Psoas muscle (tissue), 8 donors: ENCODE measurements around the gene MRPS22. TPM values are rescaled to one million over a fixed set of nuclear protein-coding genes. Genes with fewer than 3 reads are reported as not detected.

Experiments used
- ATAC-seq, 4 donors: fragments of 200-7000 bp; cut with Tn5 transposase; one replicate each; pipeline ENCODE4 v1.9.1; 2020; ENCODE audit warnings: moderate library complexity in 3 of 4, mild to moderate bottlenecking in 2 of 4
- DNase-seq, 2 donors: peaks; one replicate each; pipeline ENCODE4 v3.0.0-alpha.2; 2020
- H3K27ac ChIP-seq: fragments of 200-600 bp; one replicate; pipeline ENCODE4 v1.8.0; 2022
- H3K27me3 ChIP-seq, 3 donors: fragments of 200-600 bp in 1 of 3; one replicate each; pipeline versions ENCODE4 v1.6.1 to v1.8.0; 2013 to 2022; ENCODE audit warnings: low read length in 2 of 3, mild to moderate bottlenecking in 2 of 3, moderate library complexity in 1 of 3; ENCODE audit not compliant: insufficient read depth in 3 of 3
- H3K36me3 ChIP-seq, 2 donors: fragments of 200-600 bp in 1 of 2; one replicate each; pipeline versions ENCODE4 v1.6.1 to v1.8.0; 2013 to 2022; ENCODE audit warnings: low read depth in 1 of 2, mild to moderate bottlenecking in 1 of 2, moderate library complexity in 1 of 2; ENCODE audit not compliant: insufficient read depth in 1 of 2
- H3K4me1 ChIP-seq: fragments of 200-600 bp; one replicate; pipeline ENCODE4 v1.8.0; 2022
- H3K4me3 ChIP-seq: fragments of 200-600 bp; one replicate; pipeline ENCODE4 v1.8.0; 2022; ENCODE audit warnings: mild to moderate bottlenecking
- H3K9me3 ChIP-seq: fragments of 200-600 bp; one replicate; pipeline ENCODE4 v1.8.0; 2022
- WGBS, 3 donors: extraction: QIAGEN DNeasy Blood & Tissue Kit; methylation state at CpG; one replicate each; pipeline versions ENCODE4 v1.1.6 to v1.1.7; 2013; 5-methylcytosine and 5-hydroxymethylcytosine counted together
- intact Hi-C, 2 donors: fragments of 100-400 bp; cut with DNase I; formaldehyde crosslinking; loops; one replicate each; pipeline versions ENCODE4 v1.11.0 to v1.14.2; 2022
- polyA plus RNA-seq, 3 donors: library from polyadenylated mRNA; stranded (reverse); fragments of 200-250 nt; gene quantifications; one replicate each; pipeline ENCODE4 v1.2.3, GENCODE V29; 2013
- total RNA-seq, 4 donors: library from RNA; stranded (reverse); fragmentation: NEBNext Ultra II Directional in 2 of 4; extraction: Animal tissue kit (Norgen Biotek cat#: 25700) in 2 of 4; gene quantifications; one replicate each; pipeline versions ENCODE4 v1.2.1 to v1.2.4, GENCODE V29; 2021 to 2023
- TF ChIP-seq, protein P1 (sequence below): fragments of 200-600 bp; IDR thresholded peaks from one replicate; pipeline ENCODE4 v1.8.0; 2022; ENCODE audit warnings: antibody characterized with exemption
- donor health status: healthy with polysubstance abuse.
- donor health status: DM: no; HTN: no; CAD: no; lungs with moderate emphysema.
- donor health status: Bipolar disorder and iron deficiency.
- donor health status: healthy.
- donor health status: DM: yes; HTN: yes; CAD: no.
- donor health status: DM: no; HTN: no; CAD: no.
- donor health status: DM: no; HTN: no; CAD: no.
- donor health status: DM: yes; HTN: yes; CAD: no.

The MRPS22 gene
- total and polyA plus RNA-seq, 7 donors, result 67.4 to 143 (median 97.9) TPM

- DNase-seq (no peak), ATAC-seq (peak; percentile 39 to 71 (median 64))
- H3K27ac ChIP-seq, result no peak overlapping the region
- no peaks in the 10 kb centered on the region for H3K4me1 ChIP-seq
- 81 to 86% (median 85%) methylated on average over 3 of the region's 3 CpGs for WGBS, 3 donors
- H3K9me3 ChIP-seq, result no peaks in the 10 kb centered on the region
- H3K27me3 ChIP-seq, result no peaks in the 10 kb centered on the region
- no peak overlapping the region for H3K4me3 ChIP-seq
- peaks cover 27 to 100% of the 10 kb centered on the region in 2 donors for H3K36me3 ChIP-seq
- TF ChIP-seq, protein P1, sequence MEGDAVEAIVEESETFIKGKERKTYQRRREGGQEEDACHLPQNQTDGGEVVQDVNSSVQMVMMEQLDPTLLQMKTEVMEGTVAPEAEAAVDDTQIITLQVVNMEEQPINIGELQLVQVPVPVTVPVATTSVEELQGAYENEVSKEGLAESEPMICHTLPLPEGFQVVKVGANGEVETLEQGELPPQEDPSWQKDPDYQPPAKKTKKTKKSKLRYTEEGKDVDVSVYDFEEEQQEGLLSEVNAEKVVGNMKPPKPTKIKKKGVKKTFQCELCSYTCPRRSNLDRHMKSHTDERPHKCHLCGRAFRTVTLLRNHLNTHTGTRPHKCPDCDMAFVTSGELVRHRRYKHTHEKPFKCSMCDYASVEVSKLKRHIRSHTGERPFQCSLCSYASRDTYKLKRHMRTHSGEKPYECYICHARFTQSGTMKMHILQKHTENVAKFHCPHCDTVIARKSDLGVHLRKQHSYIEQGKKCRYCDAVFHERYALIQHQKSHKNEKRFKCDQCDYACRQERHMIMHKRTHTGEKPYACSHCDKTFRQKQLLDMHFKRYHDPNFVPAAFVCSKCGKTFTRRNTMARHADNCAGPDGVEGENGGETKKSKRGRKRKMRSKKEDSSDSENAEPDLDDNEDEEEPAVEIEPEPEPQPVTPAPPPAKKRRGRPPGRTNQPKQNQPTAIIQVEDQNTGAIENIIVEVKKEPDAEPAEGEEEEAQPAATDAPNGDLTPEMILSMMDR, result peak; percentile 48
- intact Hi-C loops, result no loop called here
Observed at GRCh38 chr3:139353920-139354556, 10.2 kb downstream of the MRPS22 start.

DNA sequence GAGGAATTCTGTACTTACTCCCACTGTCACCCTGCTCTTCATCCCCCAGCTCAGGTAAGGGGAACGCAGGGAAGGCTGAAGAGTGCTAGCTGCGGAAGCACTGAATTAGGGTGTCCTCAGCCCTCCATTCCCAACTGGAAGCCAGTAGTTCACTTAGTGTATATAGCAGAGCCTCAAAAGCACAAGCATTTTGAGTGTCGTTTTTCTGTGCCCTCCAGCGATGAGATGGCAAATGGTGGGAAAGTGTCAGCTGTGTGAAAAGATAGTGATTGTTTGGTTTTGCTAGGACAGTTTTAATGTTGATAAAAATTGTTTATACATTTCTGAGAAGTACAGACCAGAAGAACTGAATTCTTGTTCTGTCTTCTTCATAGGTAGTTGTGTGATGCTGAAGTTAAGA is 10.8 kb downstream of the MRPS22 start:
- TF ChIP-seq, protein P1, result no peak
- ATAC-seq (no peak), DNase-seq (no peak)
- WGBS, 3 donors, result 89 to 97% (median 93%) methylated on average over 4 of the region's 4 CpGs
- Histone ChIP-seq H3K9me3 (no peaks in the 10 kb centered on the region), H3K4me3 (no peak overlapping the region), H3K36me3 (peaks cover 27 to 100% of the 10 kb centered on the region in 2 donors), H3K27me3 (no peaks in the 10 kb centered on the region), H3K4me1 (no peaks in the 10 kb centered on the region), H3K27ac (no peak overlapping the region)
- intact Hi-C loops, result no loop called here

GRCh38 chr3:139355476-139355875 is 11.7 kb downstream of the MRPS22 start:
- 42 to 58% (median 43%) methylated on average over 4 of the region's 4 CpGs for WGBS, 3 donors
- ATAC-seq (peak in 2 of 4 donors; percentile 50 to 51), DNase-seq (no peak)
- TF ChIP-seq, protein P1, result no peak
- Histone ChIP-seq H3K27me3 (no peaks in the 10 kb centered on the region), H3K4me1 (no peaks in the 10 kb centered on the region), H3K36me3 (peaks cover 27 to 100% of the 10 kb centered on the region in 2 donors), H3K4me3 (no peak overlapping the region), H3K9me3 (no peaks in the 10 kb centered on the region), H3K27ac (no peak overlapping the region)
- intact Hi-C loops, result no loop called here

DNA sequence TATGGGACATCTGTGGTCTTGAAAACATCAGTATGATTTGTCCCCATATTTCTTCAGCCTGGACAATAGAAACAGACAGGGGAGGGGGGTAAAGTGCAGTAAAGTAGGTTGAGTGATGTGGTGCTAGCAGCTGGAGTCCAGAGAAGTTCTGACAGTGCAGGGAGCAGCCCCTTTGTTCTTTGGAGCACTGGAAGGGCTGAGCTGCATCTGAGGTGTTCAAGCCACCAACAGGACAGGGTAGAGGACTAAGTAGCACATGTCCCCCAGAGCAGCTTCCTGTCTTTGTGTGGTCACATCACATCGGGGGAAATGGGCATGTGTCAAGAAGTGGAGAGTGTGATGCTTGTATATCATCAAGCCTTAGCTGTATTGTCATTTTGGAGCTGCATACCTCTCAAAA is 12.1 kb downstream of the MRPS22 start:
- DNase-seq (no peak), ATAC-seq (no peak)
- 43 to 69% (median 67%) methylated on average over 1 of the region's 1 CpG for WGBS, 3 donors
- no peaks in the 10 kb centered on the region for H3K9me3 ChIP-seq
- H3K27me3 ChIP-seq, result no peaks in the 10 kb centered on the region
- no peak overlapping the region for H3K27ac ChIP-seq
- no peak overlapping the region for H3K4me3 ChIP-seq
- H3K36me3 ChIP-seq, result peaks cover 30 to 100% of the 10 kb centered on the region in 2 donors
- intact Hi-C loops, result no loop called here
- TF ChIP-seq, protein P1, result no peak
- no peaks in the 10 kb centered on the region for H3K4me1 ChIP-seq

- ATAC-seq, result no peak
- H3K4me3 ChIP-seq, result no peak overlapping the region
- 81 to 89% (median 89%) methylated on average over 4 of the region's 4 CpGs for WGBS, 3 donors
Observed at GRCh38 chr3:139357899-139358298, 14.1 kb downstream of the MRPS22 start.

More at GRCh38 chr3:139357899-139358298, 14.1 kb downstream of the MRPS22 start:
- DNase-seq, result no peak
- Histone ChIP-seq H3K27me3 (no peaks in the 10 kb centered on the region), H3K4me1 (no peaks in the 10 kb centered on the region), H3K36me3 (peaks cover 23 to 100% of the 10 kb centered on the region in 2 donors), H3K27ac (no peak overlapping the region), H3K9me3 (no peaks in the 10 kb centered on the region)
- intact Hi-C loops, result no loop called here
- TF ChIP-seq, protein P1, result no peak
